Activated T-cell treated with anti-CD3 and anti-CD28 coated beads, Interleukin-2, amount 50 U/mL, for 24 hours (primary cell): ENCODE data around the gene DUSP16.

Experiments
- DNase-seq: peaks from one replicate; pipeline ENCODE4 v3.0.0-alpha.2; 2020
- H3K27ac Mint-ChIP-seq: 2 replicates; pipeline ENCODE4 v1.8.0; 2020; ENCODE audit warnings: mild to moderate bottlenecking, mixed read lengths
- H3K27me3 Mint-ChIP-seq: 2 replicates; pipeline ENCODE4 v1.8.0; 2020; ENCODE audit warnings: mixed read lengths
- H3K36me3 Mint-ChIP-seq: 2 replicates; pipeline ENCODE4 v1.8.0; 2020; ENCODE audit warnings: low read depth, mixed read lengths
- H3K4me1 Mint-ChIP-seq: 2 replicates; pipeline ENCODE4 v1.8.0; 2020; ENCODE audit warnings: low read depth, mixed read lengths
- H3K4me3 Mint-ChIP-seq: 2 replicates; pipeline ENCODE4 v1.8.0; 2020; ENCODE audit warnings: mild to moderate bottlenecking, moderate library complexity, mixed read lengths
- H3K9me3 Mint-ChIP-seq: 2 replicates; pipeline ENCODE4 v1.8.0; 2020; ENCODE audit warnings: mixed read lengths

The DUSP16 gene

GRCh38 chr12:12456637-12457036 is 106.0 kb downstream of the DUSP16 start:
- peak overlapping the region; percentile 51 for H3K4me3 Mint-ChIP-seq
- peaks cover 66% of the 10 kb centered on the region for H3K4me1 Mint-ChIP-seq
- H3K27me3 Mint-ChIP-seq: no peaks in the 10 kb centered on the region
- peak overlapping the region; percentile 92 for H3K27ac Mint-ChIP-seq
- DNase-seq: no peak
- H3K9me3 Mint-ChIP-seq: no peaks in the 10 kb centered on the region
- H3K36me3 Mint-ChIP-seq: peaks cover 38% of the 10 kb centered on the region

GRCh38 chr12:12454315-12454714 is 108.3 kb downstream of the DUSP16 start:
- Mint-ChIP-seq H3K9me3 (no peaks in the 10 kb centered on the region), H3K27ac (no peak overlapping the region), H3K4me1 (peaks cover 47% of the 10 kb centered on the region), H3K36me3 (peaks cover 35% of the 10 kb centered on the region), H3K27me3 (no peaks in the 10 kb centered on the region), H3K4me3 (no peak overlapping the region)
- DNase-seq: no peak

GRCh38 chr12:12453635-12454034 is 109.0 kb downstream of the DUSP16 start:
- Mint-ChIP-seq H3K27me3 (no peaks in the 10 kb centered on the region), H3K4me1 (peaks cover 48% of the 10 kb centered on the region)

GRCh38 chr12:12452326-12452902 is 110.2 kb downstream of the DUSP16 start:
- Mint-ChIP-seq H3K27me3 (no peaks in the 10 kb centered on the region), H3K36me3 (peaks cover 34% of the 10 kb centered on the region), H3K4me3 (no peak overlapping the region), H3K9me3 (no peaks in the 10 kb centered on the region), H3K4me1 (peaks cover 42% of the 10 kb centered on the region), H3K27ac (no peak overlapping the region)
- no peak for DNase-seq

More at GRCh38 chr12:12453635-12454034, 109.0 kb downstream of the DUSP16 start:
- H3K27ac Mint-ChIP-seq: no peak overlapping the region
- no peaks in the 10 kb centered on the region for H3K9me3 Mint-ChIP-seq
- H3K4me3 Mint-ChIP-seq: no peak overlapping the region
- no peak for DNase-seq
- H3K36me3 Mint-ChIP-seq: peaks cover 36% of the 10 kb centered on the region

GRCh38 chr12:12451098-12451497 is 111.6 kb downstream of the DUSP16 start:
- no peak for DNase-seq
- H3K4me1 Mint-ChIP-seq: peaks cover 41% of the 10 kb centered on the region
- no peaks in the 10 kb centered on the region for H3K9me3 Mint-ChIP-seq
- H3K27me3 Mint-ChIP-seq: no peaks in the 10 kb centered on the region
- H3K4me3 Mint-ChIP-seq: no peak overlapping the region
- H3K27ac Mint-ChIP-seq: no peak overlapping the region
- H3K36me3 Mint-ChIP-seq: peaks cover 29% of the 10 kb centered on the region

DNA sequence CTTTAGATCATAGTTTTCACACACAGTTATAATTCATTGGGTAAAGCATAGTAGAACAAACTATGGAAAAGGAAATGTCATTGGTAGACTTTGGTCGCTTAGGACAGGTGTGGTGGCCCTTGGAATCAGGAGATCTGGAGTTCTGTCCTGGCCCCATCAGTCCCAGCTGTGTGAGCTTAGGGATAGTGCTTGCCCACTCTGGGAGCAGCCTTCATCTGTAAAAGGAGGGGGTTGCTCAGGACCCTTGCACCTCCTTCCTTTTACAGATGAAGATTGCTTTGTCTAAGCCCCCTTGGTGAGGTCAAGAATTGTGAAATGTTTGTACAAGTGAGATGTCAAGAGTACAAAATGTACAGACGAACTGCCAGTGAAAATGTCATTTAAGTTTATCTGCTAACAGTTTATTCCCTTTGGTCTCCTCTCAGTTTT is 112.6 kb downstream of the DUSP16 start:
- Mint-ChIP-seq H3K27me3 (no peaks in the 10 kb centered on the region), H3K27ac (no peak overlapping the region), H3K4me1 (peaks cover 38% of the 10 kb centered on the region), H3K9me3 (no peaks in the 10 kb centered on the region), H3K4me3 (no peak overlapping the region), H3K36me3 (peaks cover 29% of the 10 kb centered on the region)
- no peak for DNase-seq

GRCh38 chr12:12449533-12450025 is 113.1 kb downstream of the DUSP16 start:
- H3K27me3 Mint-ChIP-seq: no peaks in the 10 kb centered on the region
- peaks cover 36% of the 10 kb centered on the region for H3K4me1 Mint-ChIP-seq
- H3K9me3 Mint-ChIP-seq: no peaks in the 10 kb centered on the region
- no peak for DNase-seq
- peaks cover 27% of the 10 kb centered on the region for H3K36me3 Mint-ChIP-seq
- no peak overlapping the region for H3K27ac Mint-ChIP-seq
- H3K4me3 Mint-ChIP-seq: no peak overlapping the region

GRCh38 chr12:12447837-12448236 is 114.8 kb downstream of the DUSP16 start:
- peaks cover 34% of the 10 kb centered on the region for H3K36me3 Mint-ChIP-seq
- peaks cover 48% of the 10 kb centered on the region for H3K4me1 Mint-ChIP-seq
- H3K27me3 Mint-ChIP-seq: no peaks in the 10 kb centered on the region
- no peak overlapping the region for H3K27ac Mint-ChIP-seq
- no peaks in the 10 kb centered on the region for H3K9me3 Mint-ChIP-seq
- no peak for DNase-seq
- H3K4me3 Mint-ChIP-seq: no peak overlapping the region

GRCh38 chr12:12447236-12447635 is 115.4 kb downstream of the DUSP16 start:
- H3K27me3 Mint-ChIP-seq: no peaks in the 10 kb centered on the region
- H3K27ac Mint-ChIP-seq: no peak overlapping the region
- H3K4me1 Mint-ChIP-seq: peaks cover 53% of the 10 kb centered on the region
- H3K36me3 Mint-ChIP-seq: peaks cover 34% of the 10 kb centered on the region
- H3K4me3 Mint-ChIP-seq: no peak overlapping the region
- no peaks in the 10 kb centered on the region for H3K9me3 Mint-ChIP-seq
- no peak for DNase-seq

GRCh38 chr12:12446786-12447185 is 115.9 kb downstream of the DUSP16 start:
- no peak for DNase-seq
- no peak overlapping the region for H3K4me3 Mint-ChIP-seq
- H3K9me3 Mint-ChIP-seq: no peaks in the 10 kb centered on the region
- peaks cover 33% of the 10 kb centered on the region for H3K36me3 Mint-ChIP-seq
- H3K4me1 Mint-ChIP-seq: peaks cover 58% of the 10 kb centered on the region
- no peak overlapping the region for H3K27ac Mint-ChIP-seq
- no peaks in the 10 kb centered on the region for H3K27me3 Mint-ChIP-seq

DNA sequence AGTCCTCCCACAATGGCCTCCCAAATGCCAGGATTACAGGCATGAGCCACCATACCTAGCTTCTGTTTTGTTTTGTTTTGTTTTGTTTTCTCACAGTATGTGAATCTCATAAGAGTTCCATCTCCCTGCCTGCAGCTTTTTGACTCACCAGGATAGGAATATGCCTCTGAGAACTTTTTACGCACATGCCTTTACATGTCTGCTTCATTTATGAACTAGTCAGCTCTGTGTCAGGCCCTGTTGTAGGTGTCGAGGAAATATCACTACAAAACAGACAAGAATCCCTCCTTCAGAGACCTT is 116.8 kb downstream of the DUSP16 start:
- Mint-ChIP-seq H3K4me3 (no peak overlapping the region), H3K9me3 (no peaks in the 10 kb centered on the region), H3K36me3 (peaks cover 30% of the 10 kb centered on the region), H3K27ac (peak overlapping the region; percentile 39), H3K27me3 (no peaks in the 10 kb centered on the region), H3K4me1 (peaks cover 67% of the 10 kb centered on the region)
- DNase-seq: no peak

DNA sequence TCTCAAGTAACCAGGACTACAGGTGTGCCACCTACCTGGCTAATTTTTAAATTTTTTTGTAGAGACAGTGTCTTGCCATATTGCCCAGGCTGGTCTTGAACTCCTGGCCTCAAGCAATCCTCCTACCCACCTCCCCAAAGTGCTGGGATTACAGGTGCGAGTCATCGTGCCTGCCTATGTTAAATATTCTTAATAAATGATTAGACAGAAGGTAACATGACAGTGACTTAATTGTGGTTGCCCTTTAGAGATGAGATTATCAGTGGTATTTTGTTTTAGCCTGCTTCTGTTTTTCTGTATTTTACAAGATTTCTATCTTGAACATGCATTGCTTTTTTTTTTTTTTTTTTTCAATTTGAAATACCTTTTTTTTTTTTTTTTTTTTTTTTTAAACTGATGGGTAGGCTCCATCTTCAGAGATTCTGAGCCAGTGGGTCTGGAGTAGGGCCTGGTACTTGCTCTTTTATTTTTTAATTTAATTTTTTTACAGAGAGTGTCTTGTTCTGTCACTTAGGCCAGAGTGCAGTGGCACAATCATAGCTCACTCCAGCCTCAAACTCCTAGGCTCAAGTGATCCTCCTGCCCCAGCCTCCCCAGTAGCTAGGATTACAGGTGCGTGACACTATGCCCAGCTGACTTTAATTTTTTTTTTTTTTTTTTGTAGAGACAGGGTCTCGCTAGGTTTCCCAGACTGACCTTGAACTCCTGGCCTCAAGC is 117.3 kb downstream of the DUSP16 start:
- no peak for DNase-seq
- Mint-ChIP-seq H3K4me1 (peaks cover 72% of the 10 kb centered on the region), H3K4me3 (no peak overlapping the region)

GRCh38 chr12:12443431-12443878 is 119.2 kb downstream of the DUSP16 start:
- Mint-ChIP-seq H3K9me3 (peaks cover 2% of the 10 kb centered on the region), H3K36me3 (peaks cover 43% of the 10 kb centered on the region), H3K27ac (peak overlapping the region; percentile 98), H3K4me3 (no peak overlapping the region), H3K4me1 (peaks cover 85% of the 10 kb centered on the region), H3K27me3 (no peaks in the 10 kb centered on the region)
- DNase-seq: no peak

More for the DNA sequence above, 117.3 kb downstream of the DUSP16 start:
- Mint-ChIP-seq H3K27me3 (no peaks in the 10 kb centered on the region), H3K36me3 (peaks cover 34% of the 10 kb centered on the region), H3K9me3 (no peaks in the 10 kb centered on the region), H3K27ac (peak overlapping the region; percentile 56)

DNA sequence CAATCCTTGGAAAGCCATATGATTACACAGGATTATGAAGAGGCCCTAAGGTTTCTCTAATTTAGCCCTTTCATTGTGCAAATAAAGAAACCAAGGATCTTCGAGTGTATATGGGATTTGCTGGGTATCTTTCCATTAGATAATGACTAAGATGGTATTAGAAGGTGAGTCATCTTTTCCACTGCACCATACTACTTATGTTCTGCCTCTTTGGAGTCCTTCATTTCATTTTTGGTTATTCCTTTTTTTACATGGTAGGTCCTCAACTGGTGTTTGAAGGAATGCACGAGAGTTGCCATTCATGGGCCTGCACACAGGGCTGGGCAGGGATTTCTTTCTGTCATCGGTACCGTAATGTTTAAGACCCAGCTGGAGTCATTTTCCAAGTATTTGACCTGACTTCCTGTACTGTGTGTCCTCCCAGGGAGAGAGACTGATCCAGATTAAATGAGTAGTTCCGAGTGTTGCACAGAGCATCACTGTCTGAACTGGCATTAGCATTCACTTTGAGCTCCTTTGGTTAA is 120.1 kb downstream of the DUSP16 start:
- DNase-seq: peak; percentile 37
- H3K27ac Mint-ChIP-seq: peak overlapping the region; percentile 98
- peaks cover 52% of the 10 kb centered on the region for H3K36me3 Mint-ChIP-seq
- peaks cover 2% of the 10 kb centered on the region for H3K9me3 Mint-ChIP-seq
- H3K4me1 Mint-ChIP-seq: peaks cover 89% of the 10 kb centered on the region
- H3K4me3 Mint-ChIP-seq: peak overlapping the region; percentile 55
- no peaks in the 10 kb centered on the region for H3K27me3 Mint-ChIP-seq

- peak; percentile 67 for DNase-seq
- H3K4me1 Mint-ChIP-seq: peaks cover 88% of the 10 kb centered on the region
Observed at GRCh38 chr12:12441843-12442461, 120.7 kb downstream of the DUSP16 start.

More at GRCh38 chr12:12441843-12442461, 120.7 kb downstream of the DUSP16 start:
- peaks cover 7% of the 10 kb centered on the region for H3K9me3 Mint-ChIP-seq
- peak overlapping the region; percentile 55 for H3K4me3 Mint-ChIP-seq
- peak overlapping the region; percentile 98 for H3K27ac Mint-ChIP-seq
- H3K27me3 Mint-ChIP-seq: no peaks in the 10 kb centered on the region
- peaks cover 54% of the 10 kb centered on the region for H3K36me3 Mint-ChIP-seq
